ENCODE measurements around the gene ALDH3A1.

Gene ALDH3A1

DNA sequence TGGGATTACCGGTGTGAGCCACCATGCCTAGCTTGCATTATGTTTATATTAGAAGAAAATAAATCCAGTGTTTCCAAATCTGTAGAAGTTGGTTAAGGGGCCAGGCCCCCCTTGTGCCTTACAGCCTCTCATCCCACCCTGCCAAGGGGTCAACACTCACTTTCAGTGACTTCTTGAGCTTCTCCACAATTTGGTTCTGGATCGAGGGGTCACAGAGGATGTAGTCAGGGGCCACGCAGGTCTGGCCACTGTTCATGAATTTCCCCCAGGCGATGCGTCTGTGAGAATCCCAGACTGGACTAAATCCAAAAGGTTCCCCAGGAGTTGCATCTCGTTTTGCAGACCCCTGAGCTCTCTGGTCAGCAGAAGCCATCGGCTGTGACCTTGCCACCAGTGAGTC is 7.2 kb downstream of the ALDH3A1 start:
- no peak for DNase-seq

DNA sequence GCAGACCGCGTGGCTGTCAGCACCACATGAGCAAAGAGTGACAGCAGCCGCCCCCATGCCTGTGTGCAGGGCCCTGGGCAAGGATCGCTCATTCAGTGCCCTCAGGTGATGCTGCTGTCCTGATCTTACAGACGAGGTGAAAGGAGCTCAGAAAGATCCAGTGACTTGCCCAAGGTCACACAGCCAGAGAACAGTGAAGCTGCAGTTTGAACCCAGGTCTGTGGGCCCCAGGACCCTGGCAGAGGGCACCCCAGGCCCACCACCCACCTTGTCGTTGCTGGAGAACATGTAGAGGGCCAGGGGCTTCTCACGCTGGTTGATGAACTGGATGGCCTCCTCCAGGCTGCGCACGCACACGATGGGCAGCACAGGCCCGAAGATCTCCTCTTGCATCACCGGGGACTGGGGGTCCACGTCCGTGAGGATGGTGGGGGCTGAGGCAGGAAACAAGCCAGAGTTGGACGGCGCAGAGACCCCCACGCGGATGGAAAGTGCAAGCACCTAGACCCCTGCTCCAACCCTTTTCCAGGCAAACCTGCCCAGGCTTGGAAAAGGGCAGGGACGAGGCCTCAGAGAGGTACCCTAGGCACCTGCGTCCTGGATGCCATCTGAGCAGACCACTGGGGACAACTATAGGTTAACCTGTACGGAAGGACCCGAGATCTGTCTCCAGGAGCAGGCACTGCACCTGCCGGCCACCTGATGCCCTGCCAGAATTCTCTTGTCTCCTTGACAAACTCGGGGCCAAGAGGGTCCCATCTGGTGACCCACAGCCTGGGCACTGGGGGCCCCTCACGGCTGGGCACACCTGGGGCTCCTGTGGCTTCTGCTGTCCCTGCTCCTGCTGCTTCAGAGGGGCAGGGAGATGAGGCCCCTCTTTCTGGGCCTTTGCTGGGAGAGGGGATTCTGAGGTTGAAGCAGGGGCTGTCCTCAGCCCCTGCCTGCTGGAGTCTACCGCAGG is 8.6 kb downstream of the ALDH3A1 start:
- DNase-seq, result no peak

GRCh38 chr17:19738757-19739156 is 9.3 kb downstream of the ALDH3A1 start:
- DNase-seq, result no peak

- DNase-seq, result no peak
Measured at GRCh38 chr17:19738073-19738449, 10.0 kb downstream of the ALDH3A1 start.

DNA sequence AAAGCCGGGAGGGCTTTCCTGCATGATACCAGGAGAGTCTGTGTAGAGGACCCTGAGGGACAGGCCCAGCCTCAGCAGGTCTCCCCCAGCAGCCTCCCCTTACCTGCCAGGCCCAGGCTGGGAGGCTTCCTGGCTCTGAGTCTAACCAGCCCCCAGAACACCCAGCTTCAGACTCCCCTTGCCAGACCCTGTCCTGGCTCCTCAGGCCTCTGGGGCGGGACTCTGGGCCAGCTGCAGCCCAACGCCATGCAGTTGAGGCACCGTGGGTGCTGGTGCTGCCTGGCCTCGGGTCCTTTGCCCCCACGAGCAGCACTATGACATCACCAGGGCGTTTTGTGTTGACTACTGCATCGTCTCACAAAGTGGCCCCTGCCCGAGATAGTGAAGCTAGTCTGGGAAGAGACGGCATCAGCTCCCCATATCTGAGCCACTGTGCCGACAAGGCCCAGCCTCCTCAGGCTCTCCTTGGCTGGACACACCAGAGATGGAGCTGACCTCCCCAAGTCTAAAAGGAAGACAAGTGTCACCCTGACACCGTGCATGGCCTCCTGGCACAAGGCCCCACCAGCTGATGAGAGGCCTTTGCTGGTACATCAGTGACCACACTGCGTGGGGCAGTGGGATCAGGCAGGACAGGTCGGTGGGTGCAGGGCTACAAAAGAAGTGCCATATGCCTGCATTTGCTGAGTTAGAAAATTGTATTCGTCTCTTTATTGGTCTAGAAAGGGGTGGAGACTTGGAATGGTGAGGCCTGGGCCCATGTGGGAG is 10.6 kb downstream of the ALDH3A1 start:
- no peak for DNase-seq

DNA sequence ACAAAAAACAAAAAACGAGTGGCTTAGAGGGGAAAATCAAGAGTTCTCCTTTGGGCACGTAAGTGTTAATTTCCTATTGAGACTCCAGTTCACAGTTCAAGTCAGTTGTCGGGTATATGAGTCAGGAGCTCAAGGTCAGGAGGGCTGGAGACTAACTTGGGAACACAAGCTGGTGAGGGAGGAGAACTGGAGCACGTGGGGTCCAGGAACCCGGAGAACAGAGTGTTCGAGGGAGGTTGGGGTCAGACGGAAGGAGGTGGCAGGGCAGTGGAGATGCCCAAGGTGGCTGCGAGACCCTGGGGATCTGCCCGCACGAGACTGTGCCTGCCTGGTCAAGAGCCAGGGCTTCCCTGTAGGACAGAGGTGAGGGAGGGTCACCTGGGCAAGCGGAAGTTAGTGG is 12.0 kb downstream of the ALDH3A1 start:
- no peak for DNase-seq

DNA sequence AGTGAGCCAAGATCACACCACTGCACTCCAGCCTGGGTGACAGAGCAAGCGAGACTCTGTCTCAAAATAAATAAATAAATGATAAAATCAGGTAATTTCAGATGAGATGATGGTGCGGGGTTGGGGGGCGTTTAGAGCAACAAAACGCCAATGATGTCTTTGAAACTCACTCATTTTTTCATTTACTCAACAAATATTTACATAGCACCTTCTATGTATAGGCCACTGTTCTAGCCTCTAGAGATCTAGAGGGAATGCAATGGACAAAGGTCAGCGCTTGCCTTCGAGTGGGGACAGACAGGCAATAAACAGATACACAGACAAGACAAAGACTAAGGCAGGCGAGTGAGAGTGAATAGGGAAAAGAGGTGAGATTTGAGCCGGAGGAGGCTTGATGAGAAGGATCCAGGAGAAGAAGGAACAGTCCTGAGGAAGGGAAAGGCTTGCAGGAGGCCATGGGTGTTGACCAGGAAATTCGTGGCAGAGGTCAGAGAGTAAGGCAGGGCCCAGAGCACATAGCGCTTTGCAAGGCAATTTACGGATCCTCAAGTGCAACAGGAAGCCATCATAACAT is 14.1 kb downstream of the ALDH3A1 start:
- no peak for DNase-seq

GRCh38 chr17:19731626-19732025 is 16.5 kb downstream of the ALDH3A1 start:
- no peak for DNase-seq

DNA sequence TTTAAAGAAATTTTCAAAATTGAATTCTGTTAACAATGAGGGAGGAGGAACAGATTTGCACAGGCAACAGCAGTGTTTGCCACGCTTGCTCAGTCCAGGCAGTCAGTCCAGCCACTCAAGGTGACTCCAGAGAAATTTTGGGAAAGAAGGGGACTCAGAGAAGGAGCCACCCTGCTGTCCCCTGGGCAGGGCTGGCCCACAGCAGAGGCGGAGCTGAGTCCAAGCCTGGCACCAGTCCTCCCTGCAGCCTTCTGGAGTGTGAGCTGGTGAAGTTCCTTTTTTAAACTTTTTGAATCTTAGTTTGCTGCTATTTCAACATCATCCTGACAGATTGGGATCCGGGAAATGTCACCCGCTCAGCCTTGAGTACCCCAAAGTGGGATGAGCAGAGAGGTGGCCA is 17.3 kb downstream of the ALDH3A1 start:
- DNase-seq, result no peak

DNA sequence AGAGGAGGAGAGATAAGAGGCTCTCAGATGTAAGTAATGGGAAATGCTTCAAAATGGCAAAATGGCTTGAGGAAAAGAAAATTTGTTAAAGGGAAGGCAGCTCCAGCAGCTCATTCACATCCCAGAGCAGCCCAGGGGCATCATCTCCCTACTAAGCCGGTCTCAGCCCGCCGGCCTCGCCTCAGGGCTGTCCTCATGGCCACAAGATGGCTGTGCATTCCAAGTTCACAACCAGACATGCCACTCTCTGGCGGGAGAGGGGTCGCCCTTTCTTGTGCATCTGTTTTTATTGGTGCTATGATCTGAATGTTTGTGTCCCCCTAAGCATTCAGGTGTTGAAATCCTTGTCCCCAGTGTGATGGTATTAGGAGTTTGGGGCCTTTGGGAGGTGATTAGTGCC is 18.2 kb downstream of the ALDH3A1 start:
- no peak for DNase-seq

DNA sequence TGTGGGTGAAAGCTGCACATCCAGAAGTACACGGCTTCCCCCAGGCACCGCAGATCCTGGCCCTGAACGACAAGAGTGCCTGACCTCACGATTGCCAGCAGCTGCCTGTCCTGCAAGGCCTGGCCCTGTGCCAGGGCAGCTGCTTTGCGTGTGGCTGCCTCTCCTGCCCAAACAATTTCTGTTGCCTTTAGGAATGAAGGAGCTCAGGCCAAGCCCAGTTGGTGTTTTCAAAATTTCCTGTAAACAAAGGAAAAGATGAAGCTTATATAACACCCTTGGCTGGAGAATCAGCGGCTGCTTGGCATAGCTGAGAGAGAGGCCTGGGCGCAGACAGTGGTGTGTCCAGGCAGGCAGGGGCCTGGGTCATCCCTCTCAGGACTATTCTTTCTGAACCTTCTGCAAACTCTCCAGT is 20.0 kb downstream of the ALDH3A1 start:
- no peak for DNase-seq

DNA sequence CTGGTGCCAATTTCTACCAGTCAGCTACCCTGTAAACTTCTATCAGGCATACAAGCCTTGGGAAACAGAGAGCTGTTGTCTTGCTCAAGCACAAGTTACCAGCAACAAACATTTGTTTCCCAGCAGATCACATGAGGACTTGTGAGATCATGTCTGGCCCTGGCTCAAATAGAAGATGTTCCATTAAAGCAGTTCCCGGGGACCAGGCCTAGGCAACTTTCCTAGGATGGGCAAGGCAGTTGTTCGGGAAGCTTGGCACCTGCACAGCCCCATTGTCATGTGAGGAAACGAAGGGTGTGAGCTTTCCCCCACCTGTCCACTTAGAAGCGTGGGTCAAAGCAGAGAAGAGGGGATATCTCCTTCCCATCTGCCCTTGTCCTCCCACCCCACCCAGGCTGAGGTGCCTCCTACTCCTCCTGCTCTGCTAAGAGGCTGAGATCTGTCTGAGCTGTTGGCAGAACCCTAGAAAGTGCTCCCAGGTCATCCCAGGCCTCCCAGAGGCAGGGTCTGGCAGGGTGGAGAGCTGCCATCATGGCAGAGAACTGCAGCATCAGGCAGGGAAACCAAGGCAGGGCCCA is 20.5 kb downstream of the ALDH3A1 start:
- no peak for DNase-seq

DNA sequence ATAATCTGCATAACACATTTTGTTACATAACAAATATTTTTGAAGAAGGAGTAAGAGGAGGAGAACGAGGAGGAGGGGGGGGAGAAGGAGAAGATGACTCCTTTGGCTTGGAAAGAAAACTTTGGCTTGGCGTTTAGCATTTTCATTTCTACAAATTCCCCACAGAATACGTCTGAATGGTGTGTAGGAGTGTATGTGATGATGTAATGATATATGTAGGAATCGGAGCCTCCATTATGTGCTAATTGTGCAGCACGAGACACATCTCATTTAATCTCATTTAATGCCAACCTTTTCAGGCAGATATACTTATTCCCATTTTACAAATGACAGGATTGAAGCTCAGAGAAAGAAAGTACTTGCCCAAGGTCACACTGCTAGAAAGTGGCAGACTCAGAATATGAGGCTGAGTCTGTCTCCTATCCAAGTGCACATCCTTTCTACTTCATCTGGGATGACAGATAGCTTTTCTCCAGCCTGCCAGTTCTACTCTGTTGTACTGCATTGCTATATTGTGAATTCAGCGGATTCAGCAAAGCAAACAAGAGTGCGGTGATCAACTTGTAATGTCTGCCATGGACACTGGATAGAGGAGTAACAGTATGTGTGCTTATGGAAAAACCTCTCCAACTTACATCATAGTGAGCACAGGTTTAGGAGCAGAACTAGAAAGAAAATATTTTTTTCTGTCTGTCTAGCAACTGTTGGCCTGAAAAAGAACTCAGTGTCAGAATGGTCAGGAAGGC is 21.3 kb downstream of the ALDH3A1 start:
- DNase-seq, result no peak

DNA sequence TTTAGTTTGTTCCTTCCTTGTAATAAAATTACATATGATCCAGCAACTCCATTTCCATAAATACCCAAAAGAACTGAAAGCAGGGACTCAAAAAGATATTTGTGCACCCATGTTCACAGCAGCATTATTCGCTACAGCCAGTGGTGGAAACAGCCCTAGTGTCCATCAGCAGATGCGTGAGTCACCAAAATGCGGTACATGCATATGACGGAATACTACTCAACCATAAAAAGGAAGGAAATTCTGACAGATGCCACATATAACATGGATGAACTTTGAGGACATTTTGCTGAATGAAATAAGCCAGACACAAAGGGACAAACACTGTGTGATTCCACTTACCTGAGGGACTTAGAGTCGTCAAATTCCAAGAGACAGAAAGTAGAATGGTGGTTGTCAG is 22.6 kb downstream of the ALDH3A1 start:
- DNase-seq, result no peak

- no peak for DNase-seq
Measured at GRCh38 chr17:19724501-19725420, 23.3 kb downstream of the ALDH3A1 start.

DNA sequence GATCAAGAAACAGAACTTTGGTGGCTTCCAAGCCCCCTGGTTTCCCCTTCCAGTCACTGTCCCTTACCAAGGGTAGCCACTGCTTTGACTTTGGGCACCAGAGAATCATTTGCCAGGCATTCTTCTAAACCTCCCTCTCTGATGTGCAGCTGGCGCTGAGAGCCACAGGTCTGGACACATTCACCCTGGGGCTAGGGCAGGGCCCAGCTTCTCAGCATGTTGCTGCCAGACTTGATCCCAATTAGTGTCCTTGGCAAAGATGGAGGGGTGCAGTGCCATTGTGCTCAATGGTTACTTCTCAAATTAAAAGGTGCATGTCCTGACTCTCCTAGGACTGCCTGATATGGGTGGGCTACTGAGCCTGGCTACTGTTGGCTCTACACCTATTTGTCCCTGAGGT is 24.1 kb downstream of the ALDH3A1 start:
- DNase-seq, result no peak

DNA sequence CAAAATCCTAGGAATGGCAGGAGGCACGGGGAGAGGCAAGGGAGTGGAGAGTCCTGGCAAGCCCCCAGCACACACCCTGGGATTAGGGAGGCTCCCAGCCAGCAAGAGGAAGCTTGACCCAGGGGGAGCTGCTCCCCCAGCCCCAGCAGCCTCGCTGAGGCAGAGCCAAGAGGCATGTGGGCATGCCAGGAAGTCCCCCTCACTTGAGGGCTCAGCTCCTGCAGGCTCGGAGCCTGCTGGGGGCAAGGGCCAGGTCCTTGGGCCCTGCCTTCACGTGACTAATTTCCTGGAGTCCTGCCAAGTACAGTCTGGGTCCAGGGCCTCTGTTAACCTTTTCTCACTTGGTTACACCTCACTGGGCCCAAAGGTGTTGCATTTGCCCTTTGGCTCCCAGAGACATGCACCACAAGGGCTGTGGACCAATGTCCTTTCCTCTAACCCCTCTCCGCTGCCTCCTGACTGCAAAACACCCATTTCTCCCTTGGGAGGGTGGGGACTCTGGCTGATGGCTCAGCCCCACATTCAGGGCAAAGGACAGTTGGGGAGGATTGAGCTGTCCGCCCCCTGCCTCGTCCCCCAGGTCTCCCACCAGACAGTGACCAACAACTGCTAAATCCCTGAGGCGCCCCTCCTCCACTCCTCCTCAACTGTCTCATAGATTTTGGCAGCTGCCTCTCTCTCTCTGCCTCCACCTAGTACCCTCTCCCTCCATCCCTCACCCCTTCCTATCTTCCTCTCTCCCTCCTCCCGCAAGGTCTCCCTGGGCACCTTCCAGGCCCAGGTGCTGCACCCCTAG is 27.3 kb downstream of the ALDH3A1 start:
- no peak for DNase-seq

- no peak for DNase-seq
Measured at GRCh38 chr17:19720210-19720475, 28.0 kb downstream of the ALDH3A1 start.

DNA sequence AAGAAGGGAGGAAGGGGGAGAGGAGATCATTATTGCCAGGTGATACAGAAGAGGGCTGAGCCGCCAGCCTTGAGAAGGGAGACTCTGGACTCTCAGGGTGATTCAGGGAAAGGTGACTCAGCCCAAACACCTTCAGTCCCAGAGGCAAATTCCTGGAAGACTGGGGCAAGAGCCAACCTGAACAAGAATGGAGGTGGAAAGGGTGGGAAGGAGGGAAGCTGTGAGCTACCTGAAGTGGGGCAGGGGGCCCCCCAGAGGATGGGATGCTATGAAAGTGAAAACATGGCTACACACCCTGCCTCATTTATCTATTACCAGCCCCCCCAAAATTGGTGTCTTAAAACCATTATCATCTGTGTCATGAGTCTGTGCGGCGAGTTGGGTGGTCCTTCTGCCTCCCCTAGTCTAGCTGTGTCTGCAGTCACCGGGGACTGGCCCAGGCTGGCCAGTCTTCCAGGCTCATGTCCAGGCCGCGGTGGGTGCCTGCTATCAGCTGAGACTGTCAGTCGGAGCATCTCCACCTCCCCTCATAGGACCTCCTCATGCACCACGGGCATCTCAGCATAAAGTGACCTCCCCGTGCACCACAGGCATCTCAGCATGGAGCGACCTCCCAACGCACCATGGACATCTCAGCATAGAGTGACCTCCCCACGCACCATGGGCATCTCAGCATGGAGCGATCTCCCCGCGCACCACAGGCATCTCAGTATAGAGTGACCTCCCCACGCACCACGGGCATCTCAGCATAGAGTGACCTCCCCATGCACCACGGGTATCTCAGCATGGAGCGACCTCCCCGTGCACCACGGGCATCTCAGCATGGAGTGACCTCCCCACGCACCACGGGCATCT is 28.5 kb downstream of the ALDH3A1 start:
- DNase-seq, result no peak
